Measurements from ENCODE around the gene CCDC184.
A peak's percentile ranks its signal among the peaks of the same experiment; 100 is the strongest.
"Not testable (repeated sequence)": the region's sequence is repeated elsewhere in the genome, so short reads cannot be mapped to it uniquely, and the experiment has no call there.

CCDC184 gene

DNA sequence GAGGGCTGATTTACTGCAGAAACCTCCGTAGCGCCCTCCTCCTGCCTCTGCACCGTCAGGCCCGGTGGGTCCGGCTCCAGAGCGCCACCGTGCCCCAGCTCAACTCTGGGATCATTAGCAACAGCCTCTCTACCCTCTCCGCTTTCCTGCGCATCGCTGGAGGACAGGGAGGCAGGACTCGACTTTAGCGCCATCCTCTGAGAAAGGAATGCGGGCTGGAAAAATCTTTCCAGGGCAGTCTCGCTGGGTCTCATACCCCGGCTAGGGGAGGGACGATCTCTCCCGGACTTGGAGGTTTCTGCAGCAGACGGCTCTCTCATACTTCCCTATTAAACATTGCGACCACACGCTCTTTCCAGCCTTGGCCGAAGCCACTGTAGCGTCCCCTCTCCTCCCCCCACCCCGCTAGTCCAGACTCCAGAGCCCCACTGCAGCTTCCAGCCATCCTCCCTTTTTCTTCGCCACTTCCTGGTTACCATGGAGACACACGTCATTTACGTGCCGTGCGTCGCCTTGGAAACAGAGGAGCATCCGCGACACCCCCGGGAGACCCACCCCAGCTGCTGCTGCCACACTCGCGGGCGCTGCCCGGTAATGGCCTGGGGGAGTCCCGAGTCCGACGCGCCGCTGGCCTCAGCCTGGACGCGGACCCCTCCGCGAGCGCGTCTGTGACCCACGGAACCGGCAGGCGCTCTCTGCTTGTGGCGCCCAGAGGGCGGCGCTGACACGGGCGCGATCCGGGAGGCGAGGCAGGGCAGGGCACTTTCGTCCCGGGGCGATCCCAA lies at the start of gene CCDC184:
Gene CCDC184, plus strand, starts transcription at position 554 of the 785 bp plus-strand sequence. CDS start 479 bp downstream, outside the sequence.
- DNase-seq (ENCODE audit: low read depth, low spot score): peak; percentile 86

DNA sequence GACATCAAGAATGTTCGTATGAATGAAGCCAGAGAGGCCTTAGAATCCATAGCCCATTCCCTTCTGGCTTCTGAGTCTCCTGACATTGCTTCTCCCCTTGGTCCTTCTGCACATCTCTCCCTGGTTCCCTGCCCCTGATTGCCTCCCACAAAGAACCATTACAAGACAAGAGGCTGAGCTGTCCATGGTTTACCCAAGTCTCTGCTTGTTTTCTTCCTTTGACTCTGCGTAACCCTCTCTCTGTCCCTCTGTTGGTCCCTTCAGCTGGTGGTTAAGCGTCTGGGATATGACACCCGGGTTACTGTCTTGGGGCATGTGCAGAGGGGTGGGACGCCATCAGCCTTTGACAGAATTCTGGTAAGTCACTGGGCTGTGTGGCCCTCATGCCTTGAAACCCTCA lies 48.4 kb upstream of the CCDC184 start:
- no peak for DNase-seq (ENCODE audit: low read depth, low spot score)

DNA sequence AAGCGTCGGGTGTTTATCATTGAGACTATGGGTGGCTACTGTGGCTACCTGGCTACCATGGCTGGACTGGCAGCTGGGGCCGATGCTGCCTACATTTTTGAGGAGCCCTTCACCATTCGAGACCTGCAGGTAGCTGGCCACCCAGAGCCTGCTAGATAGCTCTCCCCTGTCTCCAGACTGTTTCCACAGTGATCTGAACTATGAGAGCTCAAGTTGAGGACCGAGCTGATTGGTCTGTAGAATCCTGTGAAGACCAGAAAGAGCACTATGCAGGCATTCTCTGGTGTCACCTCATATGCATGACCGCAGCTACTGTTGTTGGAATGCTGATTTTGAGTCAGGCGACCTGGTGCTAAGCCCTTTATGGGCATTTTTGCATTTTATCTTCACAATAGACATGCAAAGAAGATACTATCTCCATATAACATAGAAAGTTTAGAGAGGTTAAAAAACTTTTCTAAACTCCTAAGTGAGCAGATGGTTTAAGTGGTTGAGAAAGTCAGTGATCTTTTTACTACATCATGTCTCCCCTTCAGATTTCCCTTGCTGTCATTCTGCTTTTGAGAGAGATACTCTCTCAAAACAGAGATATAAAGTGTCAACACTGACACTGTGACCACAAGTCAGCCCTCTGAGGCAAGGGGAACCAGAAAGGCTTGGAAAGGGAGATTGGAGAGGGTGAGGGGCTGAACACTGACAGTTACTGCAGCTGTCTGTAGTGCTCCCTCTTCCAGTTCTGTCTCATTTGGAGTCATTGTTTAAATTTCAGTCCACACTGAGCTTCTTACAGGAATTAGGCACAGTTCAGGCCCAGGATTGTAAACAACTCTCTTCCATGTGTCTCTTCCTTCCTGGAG lies 40.4 kb upstream of the CCDC184 start:
- no peak for DNase-seq (ENCODE audit: low read depth, low spot score)

DNA sequence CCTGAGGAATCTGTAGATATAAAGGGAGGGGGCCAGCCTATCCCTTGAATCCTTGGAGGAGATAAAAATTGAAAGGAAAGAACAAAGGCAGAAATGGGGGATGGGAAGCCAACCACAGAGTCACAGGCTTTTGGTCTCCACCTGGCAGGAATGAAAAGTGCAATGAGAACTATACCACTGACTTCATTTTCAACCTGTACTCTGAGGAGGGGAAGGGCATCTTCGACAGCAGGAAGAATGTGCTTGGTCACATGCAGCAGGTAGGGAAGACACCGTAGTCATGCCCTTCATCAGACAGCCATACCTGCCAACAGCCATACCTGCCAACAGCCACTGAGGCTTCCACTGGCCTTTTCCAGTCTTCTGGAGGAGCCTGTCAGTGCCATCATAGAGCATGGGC lies 39.5 kb upstream of the CCDC184 start:
- DNase-seq (ENCODE audit: low read depth, low spot score): no peak

DNA sequence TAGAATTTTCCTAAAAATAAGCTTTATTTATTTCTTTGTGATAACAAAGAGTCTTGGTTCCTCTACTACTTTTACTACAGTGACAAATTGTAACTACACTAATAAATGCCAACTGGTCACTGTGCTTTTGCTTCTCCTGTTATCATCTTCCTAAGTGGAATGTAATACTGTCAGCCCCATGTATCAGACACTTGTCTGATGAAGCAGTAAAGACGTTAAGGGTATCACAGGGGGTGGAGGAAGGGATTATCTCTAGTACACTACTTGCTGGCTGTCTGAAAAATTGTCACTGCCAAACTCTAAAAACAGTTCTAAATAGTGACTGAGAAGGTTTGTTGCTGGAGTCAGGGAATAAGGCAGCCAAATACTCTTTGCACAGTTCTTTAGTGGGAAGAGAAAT lies 37.5 kb upstream of the CCDC184 start:
- DNase-seq (ENCODE audit: low read depth, low spot score): no peak

DNA sequence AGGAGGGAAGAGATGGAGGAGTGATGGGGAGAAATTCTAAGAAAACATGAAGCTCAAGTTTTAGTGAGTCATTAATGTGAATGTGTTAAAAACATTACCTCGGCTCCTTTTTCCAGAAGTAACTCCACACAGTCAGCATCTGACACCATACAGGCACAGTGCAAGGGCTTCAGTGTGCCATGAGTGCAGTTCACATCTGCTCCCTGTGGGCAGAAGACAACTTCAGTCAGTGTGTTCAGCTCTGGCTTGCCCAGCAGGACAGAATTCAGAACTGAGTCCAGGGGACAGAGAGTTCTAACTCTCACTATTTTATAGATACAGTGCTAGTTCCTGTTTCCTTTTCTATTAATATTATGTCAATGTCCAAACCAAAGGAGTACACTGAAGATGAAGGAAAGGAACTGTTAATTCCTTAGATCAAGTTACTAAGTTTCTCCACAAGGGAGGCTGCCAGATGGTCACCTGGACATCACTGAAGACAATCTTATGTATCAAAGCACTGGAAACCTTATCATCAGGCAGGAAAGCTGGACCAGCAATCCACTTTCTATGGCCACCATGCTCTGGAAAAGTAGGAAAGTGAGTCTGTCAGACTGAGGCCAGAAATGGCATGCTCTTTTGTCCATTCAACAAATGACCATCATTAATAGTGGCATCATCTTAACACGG lies 32.2 kb upstream of the CCDC184 start:
- no peak for DNase-seq (ENCODE audit: low read depth, low spot score)

DNA sequence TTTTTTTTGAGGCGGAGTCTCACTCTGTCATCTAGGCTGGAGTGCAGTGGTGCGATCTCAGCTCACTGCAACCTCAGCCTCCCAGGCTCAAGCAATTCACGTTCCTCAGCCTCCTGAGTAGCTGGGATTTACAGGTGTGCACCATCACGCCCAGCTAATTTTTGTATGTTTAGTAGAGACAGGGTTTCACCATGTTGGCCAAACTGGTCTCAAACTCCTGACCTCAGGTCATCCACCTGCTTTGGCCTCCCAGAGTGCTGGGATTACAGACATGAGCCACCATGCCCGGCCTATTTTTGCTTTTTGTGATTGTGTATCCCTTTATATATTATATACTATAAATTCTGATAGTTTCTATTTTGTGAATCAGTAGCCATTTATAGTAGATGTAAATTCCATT lies 27.7 kb upstream of the CCDC184 start:
- DNase-seq (ENCODE audit: low read depth, low spot score): not testable (repeated sequence)

DNA sequence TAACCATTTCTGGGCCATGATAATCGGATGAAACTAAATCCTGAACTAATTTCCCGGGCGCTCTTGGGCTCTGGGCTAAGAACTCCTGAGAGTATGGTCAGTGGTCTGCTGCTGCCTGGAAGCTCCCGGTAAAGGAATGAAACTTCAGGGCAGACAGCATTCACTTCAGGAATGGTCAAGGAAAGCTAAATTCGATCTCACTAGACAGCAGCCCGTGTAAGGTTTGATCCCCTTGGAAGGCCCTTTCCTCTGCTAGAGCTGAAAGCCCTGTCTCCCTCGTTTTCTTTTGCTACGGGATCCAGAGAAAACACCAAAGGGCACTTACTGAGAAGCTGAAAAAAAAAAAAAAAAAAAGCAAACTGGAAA lies 26.8 kb upstream of the CCDC184 start:
- no peak for DNase-seq (ENCODE audit: low read depth, low spot score)

DNA sequence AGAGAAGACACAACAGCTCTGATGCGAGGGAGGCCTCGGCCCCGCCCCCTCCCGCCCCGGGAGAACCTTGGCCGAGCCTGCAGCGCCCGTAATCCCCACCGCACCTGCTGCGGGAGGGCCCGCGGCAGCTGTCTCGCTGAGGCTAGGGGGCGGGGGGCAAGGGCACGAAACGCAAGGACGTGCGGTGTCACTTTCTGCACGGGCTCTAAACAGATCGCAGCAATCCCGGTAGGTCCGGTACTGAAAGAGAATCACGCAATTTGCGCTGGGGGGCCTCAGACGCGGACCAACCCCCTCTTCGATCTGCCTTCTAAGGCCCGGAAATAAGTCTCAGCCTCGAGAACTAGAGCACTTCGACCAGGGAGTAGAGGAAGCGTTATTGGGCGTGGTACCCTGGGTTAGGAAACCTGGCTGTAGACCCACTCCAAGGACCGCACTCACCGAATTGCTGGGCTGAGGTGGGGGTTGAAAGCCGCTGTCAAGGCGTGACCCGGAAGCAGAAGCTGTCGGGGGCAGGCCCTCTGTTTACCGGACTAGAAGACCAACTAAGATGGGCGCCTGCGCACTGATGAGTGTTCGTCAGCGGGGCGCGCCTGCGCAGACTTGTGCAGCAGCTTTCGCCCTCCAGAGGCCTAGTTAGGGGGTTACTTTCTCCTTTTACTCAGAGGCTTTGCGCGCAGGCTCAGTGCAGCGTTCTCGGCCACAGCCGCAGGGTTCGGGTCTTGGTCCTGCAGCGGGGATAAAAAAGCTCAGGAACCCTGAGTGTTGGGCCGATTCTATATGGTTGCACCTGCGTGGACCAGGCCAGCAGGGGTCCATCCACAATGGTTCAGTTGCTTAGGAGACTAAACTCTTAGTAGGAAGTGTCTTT lies 26.2 kb upstream of the CCDC184 start, which contains the start of gene ASB8:
Gene ASB8, minus strand, starts transcription at position 498 of the 871 bp plus-strand sequence. CDS start 4,019 bp downstream, outside the sequence.
- DNase-seq (ENCODE audit: low read depth, low spot score): peak; percentile 99

DNA sequence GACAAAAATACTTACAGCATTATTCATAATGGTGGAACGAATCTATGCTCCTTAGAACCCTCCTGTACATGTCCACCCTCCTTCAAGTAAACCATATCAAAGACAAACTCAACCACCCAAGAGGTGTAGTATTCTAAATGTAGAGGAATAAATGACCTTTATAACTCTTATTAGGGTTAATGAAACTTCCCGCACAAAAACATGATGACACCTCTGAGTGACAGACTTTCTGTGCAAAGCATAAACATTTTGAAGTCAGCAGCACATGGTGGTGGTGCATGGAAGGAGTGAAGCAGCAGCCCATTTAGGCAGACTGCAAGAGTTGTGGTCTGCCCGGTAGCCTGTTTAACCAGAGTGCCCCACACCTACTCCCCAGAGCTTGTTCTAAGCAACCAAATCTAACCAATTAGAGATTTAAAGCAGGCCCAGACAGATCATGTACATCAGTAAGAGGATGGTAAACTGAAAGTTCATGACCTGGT lies 25.5 kb upstream of the CCDC184 start:
- DNase-seq (ENCODE audit: low read depth, low spot score): no peak

DNA sequence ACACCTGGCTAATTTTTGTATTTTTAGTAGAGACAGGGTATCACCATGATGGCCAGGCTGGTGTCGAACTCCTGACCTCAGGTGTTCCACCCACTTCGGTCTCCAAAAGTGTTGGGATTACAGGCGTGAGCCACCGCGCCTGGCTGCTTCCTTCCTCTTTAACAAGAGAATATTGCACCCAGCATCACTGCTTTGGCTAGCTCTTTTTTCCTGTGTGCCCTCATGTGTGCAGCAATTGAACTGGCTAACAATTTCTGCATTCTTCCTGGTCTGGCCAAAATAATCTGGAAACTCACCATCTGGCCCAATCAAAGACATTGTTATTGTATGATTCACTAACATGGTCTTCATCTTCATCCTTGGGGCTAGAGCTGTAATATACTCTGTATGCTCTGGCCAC lies 23.4 kb upstream of the CCDC184 start:
- no peak for DNase-seq (ENCODE audit: low read depth, low spot score)

DNA sequence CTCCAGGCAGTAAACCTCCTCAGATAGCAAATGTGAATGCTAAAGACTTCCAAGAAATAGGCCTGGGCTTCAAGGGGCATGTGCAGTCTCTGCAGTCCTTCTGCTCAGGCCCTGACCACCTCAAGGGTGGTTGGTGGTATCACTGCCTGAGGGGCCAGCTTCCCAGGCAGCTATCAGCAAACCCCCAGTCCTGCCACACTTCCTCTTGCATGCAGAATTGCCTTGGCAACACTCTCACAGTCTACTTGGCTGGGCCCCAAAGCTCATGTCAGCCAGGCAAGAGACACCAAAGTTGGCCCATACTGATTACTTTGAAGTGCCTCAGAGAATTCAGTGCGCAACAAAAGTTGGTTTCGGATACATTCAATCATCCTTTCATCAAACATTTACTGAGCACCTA lies 22.6 kb upstream of the CCDC184 start:
- no peak for DNase-seq (ENCODE audit: low read depth, low spot score)

DNA sequence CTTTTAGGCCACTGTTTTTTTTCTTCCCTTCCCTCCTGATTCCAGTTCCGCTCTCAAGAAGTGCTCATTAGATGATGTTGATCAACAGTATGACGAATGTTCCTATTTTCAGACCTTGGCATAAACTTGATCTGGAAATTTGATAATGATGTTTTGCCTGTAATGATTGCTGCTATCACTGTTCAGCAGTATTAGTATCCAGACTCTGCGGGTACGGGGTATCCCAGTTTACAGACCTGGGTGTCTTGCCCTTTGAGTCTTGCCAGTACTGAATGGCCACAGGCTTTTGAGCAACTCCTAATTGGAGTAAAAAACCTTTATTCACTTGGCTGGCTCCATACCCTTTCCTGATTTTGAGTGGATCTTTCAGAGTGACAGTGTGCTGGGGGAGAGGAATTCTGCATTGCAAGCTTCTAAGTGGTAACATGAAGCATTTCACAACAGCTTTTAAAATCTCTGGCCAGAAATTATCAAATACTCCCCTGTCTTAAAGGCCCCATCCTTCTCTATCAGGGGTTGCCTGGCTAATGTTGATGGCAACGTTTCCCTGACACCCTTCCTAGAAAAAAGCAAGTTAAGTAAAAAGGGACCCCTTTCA lies 20.2 kb upstream of the CCDC184 start:
- no peak for DNase-seq (ENCODE audit: low read depth, low spot score)

DNA sequence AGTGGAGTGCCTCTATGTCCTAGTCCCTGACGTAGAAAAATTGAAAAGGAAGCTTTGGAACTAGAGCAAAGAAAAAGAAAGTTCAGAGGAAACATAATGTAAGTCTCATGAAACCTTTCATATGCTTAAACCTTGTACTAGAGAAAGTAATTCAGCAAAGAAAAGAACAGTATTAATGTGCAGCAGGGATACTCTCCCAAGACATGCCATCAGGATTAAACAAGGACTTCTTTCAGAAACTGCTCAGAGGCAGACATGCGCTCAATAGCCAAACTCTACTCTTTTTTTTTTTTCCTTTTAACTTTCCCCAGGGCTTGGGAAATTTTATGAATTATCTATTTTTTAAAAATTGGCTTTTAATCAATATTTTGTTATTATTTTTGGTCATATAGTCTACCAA lies 19.0 kb upstream of the CCDC184 start:
- no peak for DNase-seq (ENCODE audit: low read depth, low spot score)

DNA sequence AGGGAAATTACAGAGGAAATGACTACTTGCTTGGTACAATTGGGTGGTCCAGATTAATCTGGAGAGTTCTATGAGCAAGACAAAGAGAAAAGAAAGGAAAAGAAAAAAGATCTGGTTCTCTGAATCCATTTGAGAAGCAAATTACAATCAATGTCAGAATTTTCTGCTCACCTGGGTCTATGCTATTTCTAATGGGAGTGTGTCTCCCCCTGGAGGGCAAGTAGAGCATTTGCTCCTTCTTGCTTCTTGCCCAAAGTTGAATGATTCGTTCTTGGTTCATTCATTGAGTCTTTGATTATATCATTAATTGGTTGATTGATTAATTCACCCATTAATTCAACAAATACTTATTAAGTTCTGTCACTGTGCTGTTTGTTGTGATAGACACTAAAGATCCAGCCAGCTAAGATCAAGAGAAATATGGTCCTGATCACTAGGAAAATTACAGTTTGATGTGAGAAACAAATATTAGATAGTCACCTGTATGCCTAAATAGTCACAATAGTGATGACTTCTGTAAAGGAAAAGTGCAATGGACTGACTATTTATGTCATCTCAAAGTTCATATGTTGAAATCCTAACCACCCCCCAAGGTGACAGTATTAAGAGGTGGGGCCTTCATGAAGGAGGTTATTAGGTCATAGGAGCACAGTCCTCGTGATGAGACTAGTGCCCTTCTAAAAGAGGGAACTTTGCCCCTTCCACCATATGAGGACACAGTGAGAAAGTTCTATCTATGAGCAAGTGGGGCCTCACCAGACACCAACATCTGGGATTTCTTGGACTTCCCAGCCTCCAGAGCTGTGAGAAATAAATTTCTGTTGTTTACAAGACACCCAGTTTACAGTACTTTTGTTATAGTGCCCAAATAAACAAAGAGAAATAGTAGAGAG lies 18.1 kb upstream of the CCDC184 start:
- DNase-seq (ENCODE audit: low read depth, low spot score): no peak

DNA sequence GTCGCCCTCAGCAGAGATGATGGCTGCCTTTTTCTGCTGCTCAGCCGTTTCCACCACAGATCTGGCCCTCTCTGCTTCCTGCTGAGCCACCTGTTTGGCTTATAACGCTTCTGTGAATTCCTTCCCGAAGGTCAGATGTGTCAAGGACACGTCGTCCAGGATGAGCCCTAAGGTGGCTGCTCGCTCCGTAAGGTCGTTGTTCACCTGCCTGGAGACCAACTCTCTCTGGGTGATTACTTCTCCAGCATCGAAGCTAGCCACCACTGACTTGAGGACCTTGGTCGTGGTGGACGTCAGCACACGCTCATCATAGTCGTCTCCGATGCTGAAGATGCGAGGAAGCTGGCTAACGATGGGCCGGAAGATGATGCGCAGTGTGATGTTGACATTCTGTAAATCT lies 14.4 kb upstream of the CCDC184 start:
- DNase-seq (ENCODE audit: low read depth, low spot score): no peak

DNA sequence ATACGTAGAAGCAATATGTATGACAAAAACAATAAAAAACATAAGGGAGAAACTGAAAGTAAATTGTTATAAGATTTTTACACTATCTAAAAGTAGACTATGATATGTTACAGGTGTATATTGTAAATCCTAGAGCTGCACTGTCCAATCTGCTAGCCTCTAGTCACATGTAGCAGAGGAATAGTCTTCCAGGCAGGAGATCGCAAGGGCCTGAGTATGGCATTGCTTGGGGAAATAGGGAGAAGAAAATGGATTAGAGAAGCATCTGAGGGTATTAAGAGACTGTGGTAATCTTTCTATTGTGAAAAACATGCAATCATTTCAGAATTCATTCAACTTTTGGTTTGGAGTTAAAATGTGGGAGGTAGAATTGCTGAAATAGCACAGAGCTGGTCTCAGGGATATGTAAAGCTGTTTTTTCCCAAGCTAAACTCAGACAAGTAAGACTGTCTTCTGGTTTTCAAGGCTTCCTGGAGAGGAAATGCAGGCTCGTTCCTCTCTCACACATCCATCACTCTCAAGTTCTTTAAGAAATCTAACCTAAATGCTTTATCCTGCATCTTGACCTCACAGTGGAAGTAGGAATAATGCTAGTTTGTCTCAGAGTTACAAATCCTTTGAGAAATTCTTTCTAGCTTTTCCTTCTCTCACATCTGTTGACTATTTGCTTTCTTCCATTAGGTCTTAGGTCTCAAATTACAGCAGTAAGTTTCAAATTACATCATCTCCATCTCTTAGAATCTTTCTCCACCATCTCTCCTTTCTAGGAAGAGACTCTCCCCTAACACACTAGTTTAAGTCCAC lies 7.6 kb upstream of the CCDC184 start:
- no peak for DNase-seq (ENCODE audit: low read depth, low spot score)

DNA sequence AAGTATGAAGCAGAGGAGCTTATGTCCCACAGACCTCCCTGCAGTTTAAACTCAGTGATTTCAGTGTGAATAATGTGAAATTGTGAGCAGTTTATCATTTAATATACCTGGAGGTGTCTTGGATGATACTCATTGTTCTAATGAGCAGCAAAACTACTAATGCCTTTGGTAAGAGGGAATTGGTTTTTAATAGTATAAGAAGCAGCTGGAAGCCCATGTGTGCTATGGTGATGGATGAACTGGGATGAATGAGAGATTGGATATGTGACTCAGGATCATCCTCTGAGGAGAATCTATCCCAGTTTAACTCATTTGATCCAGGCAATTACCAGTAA lies 7.1 kb upstream of the CCDC184 start:
- no peak for DNase-seq (ENCODE audit: low read depth, low spot score)

DNA sequence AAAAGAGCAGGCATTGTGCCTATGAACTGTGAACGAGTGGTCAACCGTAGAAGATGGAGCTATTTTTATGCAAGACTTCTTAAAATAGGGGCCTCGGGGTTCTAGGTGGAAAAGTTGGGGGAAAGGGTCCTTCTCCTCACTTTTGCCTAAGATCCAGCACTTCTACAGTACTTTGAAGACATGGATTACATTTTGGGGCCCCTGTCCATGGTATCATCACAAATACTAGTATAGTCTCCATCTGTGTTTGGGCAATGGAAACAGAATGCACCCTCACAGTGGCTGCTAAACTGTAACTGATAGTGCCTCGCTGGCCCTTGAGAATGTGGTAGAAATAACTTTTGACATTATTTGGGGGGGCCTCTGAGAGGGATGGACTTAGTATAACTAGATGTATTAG lies 5.5 kb upstream of the CCDC184 start:
- no peak for DNase-seq (ENCODE audit: low read depth, low spot score)

All from ELF-1 (cell line).